ENCODE measurements around the gene PLCB1.

The PLCB1 gene

GRCh38 chr20:8722277-8722928, 590.3 kb downstream of the PLCB1 start:
- DNase-seq (ENCODE audit: low spot score): peak; percentile 51

DNA sequence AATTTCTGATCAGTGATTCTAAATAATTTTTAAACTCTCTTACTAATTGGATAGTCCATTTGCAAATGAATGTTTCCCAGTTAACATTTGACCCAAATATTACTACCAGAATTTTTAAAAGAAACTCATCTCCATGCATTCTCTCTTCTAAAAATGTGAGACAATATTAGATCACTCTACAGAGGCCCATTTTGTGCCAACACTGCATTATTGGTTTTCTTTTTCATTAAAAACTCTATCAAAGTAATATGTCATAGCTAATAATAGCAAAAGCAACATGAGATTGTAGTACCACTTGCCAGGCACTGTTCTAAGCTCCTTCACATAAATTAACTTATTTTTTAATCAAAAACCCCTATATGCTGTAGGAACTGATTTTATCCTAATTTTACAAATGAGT, 591.2 kb downstream of the PLCB1 start:
- DNase-seq (ENCODE audit: low spot score): no peak

GRCh38 chr20:8724884-8725283, 592.8 kb downstream of the PLCB1 start:
- no peak for DNase-seq (ENCODE audit: low spot score)

GRCh38 chr20:8726460-8726859, 594.4 kb downstream of the PLCB1 start:
- DNase-seq (ENCODE audit: low spot score): no peak

DNA sequence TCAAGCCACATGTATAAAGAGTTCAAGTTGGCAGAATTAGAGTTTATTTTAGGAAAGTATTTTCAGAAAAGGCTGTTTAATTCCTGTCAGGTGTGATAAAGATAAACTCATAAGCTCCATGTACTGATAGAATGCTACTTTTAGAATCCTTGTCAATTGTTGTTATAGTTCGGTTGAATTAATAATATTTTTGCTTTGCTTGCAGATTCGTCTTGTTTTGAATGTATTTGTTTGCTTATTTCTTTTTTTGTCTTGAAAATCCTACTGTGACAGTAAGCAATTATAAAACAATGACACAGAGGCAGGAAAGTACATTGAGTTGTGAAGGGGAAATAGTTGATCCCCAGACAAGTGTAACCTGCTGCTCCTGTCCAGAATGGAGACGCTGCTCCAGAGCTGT, 602.9 kb downstream of the PLCB1 start:
- no peak for DNase-seq (ENCODE audit: low spot score)

DNA sequence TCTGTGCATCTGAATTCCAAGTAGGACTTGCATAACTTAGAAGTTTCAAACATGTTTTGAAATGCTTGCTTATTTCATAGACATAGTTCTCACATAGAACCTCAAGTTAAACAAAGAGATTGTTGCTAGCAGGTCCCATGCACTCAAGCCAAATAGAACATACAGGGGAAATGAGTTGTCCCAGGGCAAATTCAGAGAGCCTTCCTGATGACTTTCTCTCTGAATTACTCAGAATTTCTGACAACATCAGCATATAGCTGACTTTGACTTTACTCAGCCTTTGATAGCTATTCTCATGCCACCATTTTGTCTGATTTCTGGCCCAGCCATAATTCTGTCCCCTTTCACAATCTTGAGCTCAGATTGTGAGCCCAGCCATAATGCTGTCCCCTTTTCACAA, 603.6 kb downstream of the PLCB1 start:
- DNase-seq (ENCODE audit: low spot score): no peak

DNA sequence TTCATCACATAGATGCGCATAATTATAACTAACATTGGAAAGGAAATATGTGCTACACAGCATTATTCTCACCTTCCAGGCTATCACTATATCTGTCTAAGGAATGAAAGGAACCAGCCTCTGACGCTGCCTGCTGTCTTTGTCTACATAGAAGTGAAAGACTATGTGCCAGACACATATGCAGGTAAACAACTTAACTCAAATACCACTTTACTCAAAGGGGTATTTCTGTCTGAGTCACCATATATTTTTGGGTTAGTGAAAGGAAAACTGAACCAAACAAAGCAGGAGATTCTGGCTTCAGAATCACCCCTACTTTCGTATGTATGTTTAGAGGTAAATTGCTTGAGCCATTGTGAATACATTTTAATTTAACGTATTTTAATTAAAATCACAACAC, 608.2 kb downstream of the PLCB1 start:
- no peak for DNase-seq (ENCODE audit: low spot score)

DNA sequence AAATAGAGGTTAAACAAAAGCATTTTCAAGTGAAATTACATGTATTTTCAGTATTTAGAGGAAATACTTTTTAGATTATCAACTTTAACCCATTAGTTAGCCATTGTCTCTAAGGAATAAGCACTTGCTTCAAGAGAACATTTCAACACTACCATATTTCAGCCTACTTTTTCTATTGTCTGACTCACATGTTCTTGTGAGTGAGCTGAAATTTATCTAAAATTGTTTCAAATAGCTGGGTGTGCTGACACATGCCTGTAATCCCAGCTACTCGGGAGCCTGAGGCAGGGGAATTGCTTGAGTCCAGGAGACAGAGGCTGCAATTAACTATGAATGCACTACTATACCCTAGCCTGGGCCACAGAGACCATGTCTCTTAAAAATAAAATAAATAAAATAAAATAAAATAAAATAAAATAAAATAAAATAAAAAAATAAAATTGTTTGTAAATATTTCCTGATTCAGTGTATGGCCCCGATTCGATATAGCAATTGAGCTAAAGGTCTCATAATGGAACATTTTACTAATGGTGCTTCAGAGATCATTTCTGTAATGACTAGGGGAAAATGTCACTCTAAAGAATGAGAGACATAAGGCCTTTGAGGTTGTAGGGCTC, 612.3 kb downstream of the PLCB1 start:
- no peak for DNase-seq (ENCODE audit: low spot score)

DNA sequence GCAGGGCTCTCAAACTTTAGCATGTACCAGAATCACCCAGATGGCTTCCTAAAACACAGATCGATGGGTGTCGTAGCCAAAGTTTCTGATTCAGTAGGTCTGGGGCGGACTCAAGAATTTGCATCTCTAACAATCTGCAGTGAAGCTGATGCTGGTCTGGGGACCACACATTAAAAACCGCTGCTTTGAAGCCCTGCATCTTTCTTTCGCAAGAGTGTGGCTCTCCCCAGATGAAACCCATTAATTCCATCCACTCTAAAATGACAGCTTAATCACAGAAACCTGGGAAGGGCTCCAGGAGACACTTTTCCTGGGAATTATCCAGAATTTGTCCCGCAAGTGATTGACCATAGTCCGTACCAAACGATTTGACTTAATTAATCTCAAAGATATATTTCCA, 617.0 kb downstream of the PLCB1 start:
- no peak for DNase-seq (ENCODE audit: low spot score)

GRCh38 chr20:8749986-8750385, 617.9 kb downstream of the PLCB1 start:
- peak; percentile 13 for DNase-seq (ENCODE audit: low spot score)

DNA sequence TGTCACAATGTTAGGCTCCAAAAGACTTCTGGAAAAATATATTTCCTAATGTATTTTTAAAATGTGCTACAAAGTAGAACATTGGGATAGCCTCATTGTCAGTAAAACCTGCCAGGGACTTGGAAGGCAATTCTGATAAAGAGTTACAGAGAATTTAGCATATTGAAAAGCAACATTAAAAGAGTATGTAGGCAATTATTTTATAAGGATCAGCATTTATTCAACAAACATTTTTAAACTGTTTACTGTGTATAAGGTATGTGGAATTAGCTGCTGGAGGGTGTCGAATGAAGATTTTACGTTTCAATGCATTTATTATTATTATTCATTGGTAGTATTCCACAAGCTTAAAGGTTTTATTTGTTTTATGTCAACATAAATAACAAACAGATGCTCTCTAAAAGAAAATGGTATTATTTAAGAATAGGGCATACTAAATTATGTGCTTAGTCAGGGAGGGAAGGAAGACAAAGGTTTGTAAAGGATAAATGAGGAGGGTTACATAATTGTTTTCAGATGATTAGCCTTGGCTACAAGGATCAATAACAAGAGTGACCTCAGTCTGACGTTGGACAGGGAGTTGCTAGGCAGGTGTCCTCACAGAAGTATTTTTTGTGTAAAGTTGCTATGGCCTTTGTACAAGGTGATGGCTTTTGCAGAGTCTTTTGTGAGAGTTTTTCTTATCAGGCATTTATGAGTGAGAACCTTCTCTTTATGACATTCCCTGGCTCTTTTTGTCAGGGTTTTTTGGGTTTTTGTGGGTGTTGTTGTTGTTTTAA, 623.5 kb downstream of the PLCB1 start:
- no peak for DNase-seq (ENCODE audit: low spot score)

GRCh38 chr20:8756410-8756809, 624.3 kb downstream of the PLCB1 start:
- DNase-seq (ENCODE audit: low spot score): peak; percentile 80

GRCh38 chr20:8757146-8757545, 625.1 kb downstream of the PLCB1 start:
- DNase-seq (ENCODE audit: low spot score): peak; percentile 35

GRCh38 chr20:8764344-8764962, 632.4 kb downstream of the PLCB1 start:
- DNase-seq (ENCODE audit: low spot score): no peak

DNA sequence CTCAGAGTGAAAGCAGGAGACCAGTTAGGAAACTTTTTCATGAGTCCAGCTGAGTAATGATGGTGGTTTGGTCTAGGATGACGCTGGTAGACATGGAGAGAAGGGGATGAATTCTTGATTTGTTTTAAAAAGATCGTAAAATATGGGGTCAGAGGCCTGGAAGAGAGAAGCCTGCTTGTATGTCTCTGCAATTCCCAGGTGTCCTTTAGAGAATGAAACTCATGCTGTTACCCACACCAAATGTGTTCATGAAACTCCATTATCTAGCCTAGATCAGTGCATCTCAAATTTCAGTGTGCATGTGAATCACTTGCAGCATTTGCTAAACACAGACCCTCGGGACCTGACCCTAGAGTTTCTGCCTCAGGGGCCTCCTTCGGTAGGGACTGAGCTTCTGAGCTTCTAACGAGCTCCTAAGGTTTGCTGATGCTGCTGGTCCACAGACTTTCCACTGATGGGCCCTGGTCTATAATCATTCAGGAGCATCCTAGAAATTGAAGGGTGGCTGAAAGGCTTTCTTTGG, 634.9 kb downstream of the PLCB1 start:
- no peak for DNase-seq (ENCODE audit: low spot score)

DNA sequence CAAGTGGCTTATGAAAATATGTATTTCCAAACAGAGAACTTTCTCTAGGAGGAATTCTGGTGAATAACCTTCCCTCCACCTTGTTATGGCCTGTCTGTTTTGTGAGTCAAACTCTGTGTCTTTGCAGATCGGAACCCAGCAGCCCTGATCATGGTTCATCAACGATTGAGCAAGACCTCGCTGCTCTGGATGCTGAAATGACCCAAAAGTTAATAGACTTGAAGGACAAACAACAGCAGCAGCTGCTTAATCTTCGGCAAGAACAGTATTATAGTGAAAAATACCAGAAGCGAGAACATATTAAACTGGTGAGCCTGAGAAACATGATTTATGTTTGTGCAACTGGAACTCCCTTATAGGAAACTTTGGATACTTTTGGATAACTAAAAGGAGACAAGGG, 642.3 kb downstream of the PLCB1 start:
- DNase-seq (ENCODE audit: low spot score): no peak

DNA sequence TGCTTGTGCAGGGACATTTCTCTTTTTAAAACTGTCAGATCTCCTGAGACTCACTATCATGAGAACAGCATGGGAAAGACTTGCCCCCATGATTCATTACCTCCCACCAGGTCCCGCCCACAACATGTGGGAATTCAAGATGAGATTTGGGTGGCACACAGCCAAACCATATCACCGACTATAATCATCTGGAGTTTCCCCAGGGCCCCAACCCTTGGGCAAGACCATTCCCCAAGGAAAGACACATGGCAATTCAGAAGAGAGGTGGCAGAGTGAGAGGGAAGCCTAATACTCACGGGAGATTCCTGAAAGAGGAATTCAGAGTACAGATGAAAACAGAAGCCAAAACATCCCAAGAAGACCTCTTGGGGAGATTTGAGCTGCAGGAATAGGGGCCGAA, 645.8 kb downstream of the PLCB1 start:
- no peak for DNase-seq (ENCODE audit: low spot score)

DNA sequence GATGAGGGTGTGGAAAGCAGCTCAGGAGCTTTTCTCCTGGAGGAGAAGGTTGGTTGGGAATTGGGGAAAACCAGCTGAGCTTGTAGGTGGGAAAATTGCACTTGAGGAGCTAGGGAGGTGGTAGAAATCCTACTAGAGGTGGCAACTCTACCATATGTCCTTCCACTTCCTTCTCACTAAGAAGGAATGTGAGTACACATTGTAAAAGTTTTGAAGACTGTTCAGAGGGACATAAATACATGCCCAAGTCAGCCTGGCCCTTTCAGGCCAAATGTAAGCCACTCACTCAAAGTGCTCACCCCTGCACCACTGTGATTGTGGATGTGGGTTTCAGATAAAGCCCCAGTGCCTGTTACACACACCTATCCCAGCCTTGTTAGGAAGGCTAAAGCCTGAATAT, 646.3 kb downstream of the PLCB1 start:
- no peak for DNase-seq (ENCODE audit: low spot score)

DNA sequence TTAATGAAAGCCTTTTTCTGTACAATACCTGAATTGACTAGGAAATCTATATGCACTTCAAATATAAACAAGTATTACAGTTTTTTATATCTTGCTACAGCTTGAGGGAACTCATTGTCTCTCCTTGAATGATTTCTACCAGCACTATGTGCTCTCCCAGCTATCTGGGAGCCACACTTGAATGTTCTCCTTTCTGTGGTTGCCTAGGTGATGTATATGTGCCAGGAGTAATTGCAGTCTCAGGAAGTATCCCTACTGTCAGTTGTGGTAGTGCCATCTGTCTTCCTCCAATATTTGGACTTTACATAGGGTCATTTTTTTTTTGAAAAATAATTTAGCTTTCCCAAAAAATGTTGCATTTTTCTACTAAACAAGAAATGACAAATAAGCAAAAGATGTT, 648.8 kb downstream of the PLCB1 start:
- no peak for DNase-seq (ENCODE audit: low spot score)

- no peak for DNase-seq (ENCODE audit: low spot score)
These were observed 650.7 kb downstream of the PLCB1 start for GRCh38 chr20:8782804-8783203.

DNA sequence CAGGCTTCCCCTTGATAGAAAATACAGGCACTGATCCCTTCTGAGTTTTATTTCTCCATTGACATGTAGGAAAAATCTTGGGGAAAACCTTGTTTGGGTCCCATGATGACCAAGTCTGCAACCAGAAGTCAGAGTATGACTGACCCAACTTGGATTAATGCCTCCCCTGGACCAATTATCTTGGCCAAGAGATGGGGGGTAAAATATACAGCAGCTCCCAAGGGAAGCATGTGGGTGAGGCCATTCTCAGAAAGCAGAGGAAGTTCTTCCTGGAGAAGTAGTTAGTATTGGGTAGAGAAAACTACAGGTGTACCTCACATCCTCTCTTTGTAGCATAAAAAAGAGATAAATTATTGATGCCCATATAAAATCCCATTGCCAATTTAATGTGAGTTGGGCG, 651.7 kb downstream of the PLCB1 start:
- no peak for DNase-seq (ENCODE audit: low spot score)

DNA sequence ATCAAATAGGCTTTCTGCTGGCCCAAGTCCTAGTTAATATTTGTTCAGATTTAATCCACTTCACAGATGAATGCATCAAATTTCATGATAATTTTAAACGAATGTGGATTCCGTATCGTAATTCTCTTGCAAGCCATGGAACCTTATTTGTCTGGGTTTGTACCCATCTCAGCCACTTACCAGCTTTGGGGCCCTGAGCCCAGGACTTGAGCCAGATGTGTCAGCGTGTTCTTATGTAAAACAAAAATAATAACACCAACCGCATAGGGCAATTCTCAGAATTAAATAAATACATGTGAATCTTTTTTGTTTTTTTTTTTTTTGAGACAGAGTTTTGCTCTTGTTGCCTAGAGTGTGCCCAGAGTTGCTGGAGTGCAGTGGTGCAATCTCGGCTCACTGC, 654.3 kb downstream of the PLCB1 start:
- no peak for DNase-seq (ENCODE audit: low spot score)

GRCh38 chr20:8787090-8787489, 655.0 kb downstream of the PLCB1 start:
- no peak for DNase-seq (ENCODE audit: low spot score)

Measured in AG08396 (cell line).